HG03354 (cell line): ENCODE results near the gene PCBP2.

Experiments
- ATAC-seq: cut with Tn5 transposase; IDR thresholded peaks from one replicate; pipeline ENCODE4 v1.9.1; 2021; ENCODE audit warnings: mild to moderate bottlenecking; ENCODE audit not compliant: unreplicated experiment, poor library complexity, severe bottlenecking

The PCBP2 gene

DNA sequence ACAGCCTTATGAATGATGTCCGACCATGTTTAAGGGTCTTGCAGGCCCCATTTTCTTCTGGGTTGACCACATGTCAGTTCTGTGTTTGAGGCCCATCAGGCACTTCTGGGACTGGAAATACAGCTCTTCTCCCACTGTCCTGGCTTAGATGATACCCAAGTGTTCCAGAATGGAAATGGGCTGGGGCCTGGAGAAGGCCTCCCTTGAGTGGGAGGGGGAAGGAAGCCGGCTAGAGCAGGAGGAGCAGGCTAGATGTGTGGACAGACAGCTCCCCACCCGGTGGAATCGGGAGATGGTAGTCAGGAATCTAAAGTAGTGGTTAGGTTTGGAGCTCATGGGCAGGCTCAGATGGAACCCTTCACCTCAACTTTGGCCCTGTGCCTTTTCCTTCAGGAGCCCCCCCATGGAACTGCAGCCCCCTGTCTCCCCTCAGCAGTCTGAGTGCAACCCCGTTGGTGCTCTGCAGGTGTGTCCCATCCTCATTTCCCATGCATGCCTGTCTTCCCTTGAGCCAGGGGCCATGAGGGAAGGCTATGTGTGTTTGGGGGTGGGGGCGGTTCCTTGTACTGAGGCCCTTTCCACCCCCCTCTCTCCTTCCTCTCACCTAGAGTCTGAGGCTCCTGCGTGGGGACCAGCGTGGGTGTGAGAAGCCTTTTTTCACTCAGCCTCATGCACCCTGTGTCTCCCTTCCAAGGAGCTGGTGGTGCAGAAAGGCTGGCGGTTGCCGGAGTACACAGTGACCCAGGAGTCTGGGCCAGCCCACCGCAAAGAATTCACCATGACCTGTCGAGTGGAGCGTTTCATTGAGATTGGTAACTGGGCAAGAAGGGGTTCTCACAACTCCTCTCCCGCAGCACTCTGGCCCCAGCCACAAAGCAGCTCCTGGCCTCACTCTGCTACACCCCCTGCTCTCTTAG, 52.4 kb downstream of the PCBP2 start:
- ATAC-seq = no peak

DNA sequence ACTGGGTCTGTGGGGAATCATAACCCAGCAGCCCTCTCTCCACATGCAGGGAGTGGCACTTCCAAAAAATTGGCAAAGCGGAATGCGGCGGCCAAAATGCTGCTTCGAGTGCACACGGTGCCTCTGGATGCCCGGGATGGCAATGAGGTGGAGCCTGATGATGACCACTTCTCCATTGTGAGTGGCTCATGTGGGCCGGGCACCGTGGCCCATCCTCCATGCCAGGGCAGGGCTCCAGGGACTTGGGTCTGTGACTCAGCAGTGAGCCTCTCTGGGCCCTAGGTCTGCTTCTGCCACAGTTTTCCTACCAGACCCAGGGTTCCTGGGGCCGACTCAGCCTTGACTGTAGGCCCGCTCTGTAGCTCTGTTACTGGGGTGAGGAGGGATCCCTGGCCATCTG, 53.2 kb downstream of the PCBP2 start:
- no peak for ATAC-seq

- no peak for ATAC-seq
Observed at GRCh38 chr12:53505555-53506449, 53.9 kb downstream of the PCBP2 start.

DNA sequence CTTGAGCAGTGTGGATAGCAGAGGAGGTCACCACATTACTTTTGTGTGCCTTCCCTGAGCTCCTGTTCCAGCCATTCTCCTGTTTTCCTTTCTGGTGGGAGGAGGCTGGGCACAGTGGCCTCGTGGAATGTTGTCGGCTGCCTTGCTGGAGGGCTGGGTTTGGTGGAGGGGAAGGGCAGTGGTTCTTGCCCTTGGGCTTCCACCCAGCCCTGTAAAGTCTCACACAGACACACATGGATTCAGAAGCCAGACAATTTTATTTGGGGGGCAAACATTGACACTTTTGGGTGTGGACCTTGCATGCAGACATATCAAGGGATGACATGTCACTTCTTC, 54.5 kb downstream of the PCBP2 start:
- no peak for ATAC-seq

DNA sequence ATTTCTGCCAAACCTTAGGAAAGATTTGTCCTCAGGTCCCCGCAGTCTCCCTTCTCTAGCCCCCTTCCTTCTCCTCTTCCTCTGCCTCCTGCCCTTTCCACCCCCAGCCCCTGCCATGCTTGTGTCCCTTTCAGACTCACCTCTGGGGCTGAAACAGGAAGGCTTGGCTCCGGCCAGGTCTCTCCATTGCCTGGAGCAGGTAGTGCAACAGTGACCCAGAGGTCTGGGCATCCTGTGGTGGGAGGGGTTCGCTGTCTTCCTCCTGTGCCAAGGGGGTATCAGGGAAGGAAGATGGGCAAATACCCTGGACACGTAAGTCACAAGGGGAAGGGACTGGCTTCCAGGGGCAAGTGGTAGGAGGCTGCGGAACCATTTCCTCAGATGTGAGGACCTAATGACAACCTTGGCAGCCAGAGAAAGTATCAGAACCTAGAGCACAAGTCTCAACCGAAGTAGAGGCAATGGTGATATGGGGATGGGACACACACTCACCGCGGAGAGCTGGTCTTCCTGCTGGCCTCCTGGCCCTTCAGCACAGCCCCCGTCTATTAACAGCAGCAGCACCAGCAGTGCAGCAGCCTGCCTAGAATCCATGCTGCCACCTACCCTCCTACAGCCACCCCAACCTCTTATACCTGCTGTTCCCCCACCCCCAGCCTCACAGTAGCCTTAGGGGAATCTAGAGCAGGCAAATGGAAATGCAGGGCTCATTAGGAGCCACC, 55.1 kb downstream of the PCBP2 start, which contains the start of gene NPFF:
Gene NPFF (minus strand): TSS at position 604 of the 722 bp plus-strand sequence. CDS start 10 bp downstream, at position 594.
- ATAC-seq = no peak

DNA sequence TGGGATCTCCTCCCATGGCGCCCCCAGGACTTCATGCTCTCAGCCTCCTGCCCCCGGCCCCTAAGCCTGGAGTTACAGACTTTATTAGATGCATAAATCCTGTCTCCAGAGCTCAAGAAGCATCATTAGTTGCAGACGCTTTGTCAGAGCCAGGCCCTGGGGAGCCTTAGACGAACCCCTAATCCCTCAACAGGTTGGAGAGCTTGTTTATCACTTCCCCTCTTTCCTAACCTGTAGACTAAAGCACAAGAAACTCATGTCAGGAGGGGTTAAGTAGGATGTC, 55.6 kb downstream of the PCBP2 start:
- ATAC-seq = no peak

GRCh38 chr12:53508534-53509170, 56.8 kb downstream of the PCBP2 start:
- ATAC-seq = peak; percentile 93

DNA sequence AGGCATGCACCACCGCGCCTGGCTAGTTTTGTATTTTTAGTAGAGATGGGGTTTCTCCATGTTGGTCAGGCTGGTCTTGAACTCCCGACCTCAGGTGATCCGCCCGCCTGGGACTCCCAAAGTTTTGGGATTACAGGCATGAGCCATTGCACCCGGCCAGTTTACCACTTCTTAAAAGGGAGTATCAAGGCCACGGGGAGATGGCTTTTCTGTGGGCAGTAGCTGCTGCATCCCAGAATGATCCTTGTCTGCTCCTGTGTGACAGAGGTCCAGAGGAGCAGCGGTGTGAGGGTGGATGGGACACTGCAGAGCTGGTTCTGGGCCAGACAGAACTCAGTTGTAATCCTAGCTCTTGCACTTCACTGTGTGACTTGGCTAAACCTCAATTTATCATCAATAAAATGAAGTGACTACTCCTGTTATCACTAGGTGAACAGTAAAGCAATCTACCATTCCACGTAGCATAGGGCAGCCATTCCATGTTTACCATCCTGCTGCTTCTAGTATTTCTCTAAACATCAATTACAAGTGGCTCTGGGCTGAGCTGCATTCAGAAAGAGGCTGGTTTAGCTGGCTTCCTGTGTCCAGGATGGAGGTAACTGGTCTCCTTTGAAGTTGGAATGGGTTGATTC, 58.4 kb downstream of the PCBP2 start:
- ATAC-seq = no peak

- no peak for ATAC-seq
Observed at GRCh38 chr12:53513712-53514410, 62.0 kb downstream of the PCBP2 start.

GRCh38 chr12:53514628-53515290, 62.9 kb downstream of the PCBP2 start:
- ATAC-seq = no peak

GRCh38 chr12:53515291-53515680, 63.4 kb downstream of the PCBP2 start:
- ATAC-seq = no peak

- ATAC-seq = no peak
Observed at GRCh38 chr12:53516758-53517455, 65.0 kb downstream of the PCBP2 start.

- no peak for ATAC-seq
Observed at GRCh38 chr12:53518381-53518780, 66.5 kb downstream of the PCBP2 start.

- no peak for ATAC-seq
Observed at GRCh38 chr12:53523131-53523530, 71.2 kb downstream of the PCBP2 start.

GRCh38 chr12:53524476-53524875, 72.6 kb downstream of the PCBP2 start:
- no peak for ATAC-seq

- ATAC-seq = no peak
Observed at GRCh38 chr12:53530061-53530460, 78.2 kb downstream of the PCBP2 start.
